ENCODE results near the gene TRPC3. TPM values are rescaled to one million over a fixed set of nuclear protein-coding genes. Genes with fewer than 3 reads are reported as not detected.

Gene TRPC3
- total RNA-seq, 2 experiments from 2014 or later, result not detected

GRCh38 chr4:121978172-121978516 is 26.3 kb upstream of the TRPC3 start:
- no peak for TF ChIP-seq CTCF (IDR thresholded peaks at IDR 0.05)
- Histone ChIP-seq H3K4me3 (ENCODE audit: low read length) (peak overlapping the region; percentile 4), H3K27ac (ENCODE audit: low read depth in 1 of 2, low read length in 2 of 2) (peak overlapping the region in 1 of 2 donors; percentile 68), H3K4me1 (ENCODE audit: insufficient read depth, low read length) (no peaks in the 10 kb centered on the region), H3K9me3 (ENCODE audit: control insufficient read depth in 1 of 2, insufficient read depth in 1 of 2, low read length in 2 of 2) (no peaks in the 10 kb centered on the region), H3K27me3 (ENCODE audit: control insufficient read depth in 1 of 2, insufficient read depth in 2 of 2, low read length in 2 of 2) (no peaks in the 10 kb centered on the region), H3K36me3 (ENCODE audit: insufficient read depth, low read length) (no peaks in the 10 kb centered on the region)
- H3K36me3 Mint-ChIP-seq (ENCODE audit: low read depth), result no peaks in the 10 kb centered on the region
- no peak overlapping the region for H3K4me3 Mint-ChIP-seq
- H3K27me3 Mint-ChIP-seq, result peaks cover 26% of the 10 kb centered on the region
- ChIA-PET POLR2A (no interaction called here), CTCF (interaction anchor here (0.7 kb wide), 1 partner anchor 248 kb away, joined by 3 read pairs; no protein-coding TSS in a partner anchor)
- no peak overlapping the region for H3K27ac Mint-ChIP-seq
- no peak for ATAC-seq (ENCODE audit: poor library complexity)
- DNase-seq, result peak in 1 of 14 experiments; percentile 39
- intact Hi-C loops (cut with DNase I, micrococcal nuclease), result no loop called here
- no peaks in the 10 kb centered on the region for H3K4me1 Mint-ChIP-seq (ENCODE audit: low read depth)
- H3K9me3 Mint-ChIP-seq, result no peaks in the 10 kb centered on the region

- TF ChIP-seq CTCF (IDR thresholded peaks at IDR 0.05), result no peak
- DNase-seq (peak in 4 of 14 experiments; percentile 4 to 57 (median 24)), ATAC-seq (ENCODE audit: poor library complexity) (no peak)
- Histone ChIP-seq H3K4me1 (ENCODE audit: insufficient read depth, low read length) (no peaks in the 10 kb centered on the region), H3K9me3 (ENCODE audit: control insufficient read depth in 1 of 2, insufficient read depth in 1 of 2, low read length in 2 of 2) (no peaks in the 10 kb centered on the region), H3K4me3 (ENCODE audit: low read length) (peak overlapping the region; percentile 4), H3K27me3 (ENCODE audit: control insufficient read depth in 1 of 2, insufficient read depth in 2 of 2, low read length in 2 of 2) (no peaks in the 10 kb centered on the region), H3K36me3 (ENCODE audit: insufficient read depth, low read length) (no peaks in the 10 kb centered on the region), H3K27ac (ENCODE audit: low read depth in 1 of 2, low read length in 2 of 2) (peak overlapping the region in 1 of 2 donors; percentile 68)
- H3K36me3 Mint-ChIP-seq (ENCODE audit: low read depth), result no peaks in the 10 kb centered on the region
- CTCF ChIA-PET, result interaction anchor here (0.7 kb wide), 1 partner anchor 249 kb away, joined by 3 read pairs; no protein-coding TSS in a partner anchor
- H3K27me3 Mint-ChIP-seq, result peaks cover 21% of the 10 kb centered on the region
- intact Hi-C loops (cut with DNase I, micrococcal nuclease), result no loop called here
- no peaks in the 10 kb centered on the region for H3K4me1 Mint-ChIP-seq (ENCODE audit: low read depth)
- no peak overlapping the region for H3K4me3 Mint-ChIP-seq
- no peaks in the 10 kb centered on the region for H3K9me3 Mint-ChIP-seq
- H3K27ac Mint-ChIP-seq, result no peak overlapping the region
- POLR2A ChIA-PET, result no interaction called here
These were observed 25.7 kb upstream of the TRPC3 start for GRCh38 chr4:121977251-121978171.

GRCh38 chr4:121975784-121976183 is 23.9 kb upstream of the TRPC3 start:
- ChIA-PET POLR2A (no interaction called here), CTCF (no interaction called here)
- Mint-ChIP-seq H3K27me3 (peaks cover 24% of the 10 kb centered on the region), H3K4me3 (no peak overlapping the region), H3K27ac (no peak overlapping the region), H3K4me1 (ENCODE audit: low read depth) (no peaks in the 10 kb centered on the region), H3K9me3 (no peaks in the 10 kb centered on the region), H3K36me3 (ENCODE audit: low read depth) (no peaks in the 10 kb centered on the region)
- intact Hi-C loops (cut with DNase I, micrococcal nuclease), result no loop called here
- no peak for ATAC-seq (ENCODE audit: poor library complexity)
- H3K4me3 ChIP-seq (ENCODE audit: low read length), result no peak overlapping the region
- no peak overlapping the region for H3K27ac ChIP-seq (ENCODE audit: low read depth in 1 of 2, low read length in 2 of 2)
- H3K27me3 ChIP-seq (ENCODE audit: control insufficient read depth in 1 of 2, insufficient read depth in 2 of 2, low read length in 2 of 2), result no peaks in the 10 kb centered on the region
- H3K36me3 ChIP-seq (ENCODE audit: insufficient read depth, low read length), result no peaks in the 10 kb centered on the region
- no peak for DNase-seq
- H3K4me1 ChIP-seq (ENCODE audit: insufficient read depth, low read length), result no peaks in the 10 kb centered on the region
- TF ChIP-seq CTCF (IDR thresholded peaks at IDR 0.05), result no peak
- H3K9me3 ChIP-seq (ENCODE audit: control insufficient read depth in 1 of 2, insufficient read depth in 1 of 2, low read length in 2 of 2), result no peaks in the 10 kb centered on the region

All from CD4-positive, alpha-beta T cell (primary cell).